ENCODE data around the gene PDS5B. TPM values are rescaled to one million over a fixed set of nuclear protein-coding genes. Genes with fewer than 3 reads are reported as not detected.
"Not testable (repeated sequence)": the region's sequence is repeated elsewhere in the genome, so short reads cannot be mapped to it uniquely, and the experiment has no call there.

PDS5B gene
- total RNA-seq, 4 donors from 2014 or later = 37.1 to 78.9 (median 44.9) TPM

GRCh38 chr13:32713397-32713796 lies 127.1 kb downstream of the PDS5B start:
- Histone ChIP-seq H3K36me3 (peaks cover 0 to 67% of the 10 kb centered on the region in 2 donors), H3K4me1 (no peaks in the 10 kb centered on the region), H3K9me3 (no peaks in the 10 kb centered on the region), H3K27ac (no peak overlapping the region), H3K27me3 (no peaks in the 10 kb centered on the region), H3K4me3 (no peak overlapping the region)
- ATAC-seq = no peak
- TF ChIP-seq POLR2A (IDR thresholded peaks at IDR 0.05) (no peak), EP300 (IDR thresholded peaks at IDR 0.05) (no peak), POLR2AphosphoS5 (IDR thresholded peaks at IDR 0.05) (no peak), CTCF (IDR thresholded peaks at IDR 0.05) (no peak)

DNA sequence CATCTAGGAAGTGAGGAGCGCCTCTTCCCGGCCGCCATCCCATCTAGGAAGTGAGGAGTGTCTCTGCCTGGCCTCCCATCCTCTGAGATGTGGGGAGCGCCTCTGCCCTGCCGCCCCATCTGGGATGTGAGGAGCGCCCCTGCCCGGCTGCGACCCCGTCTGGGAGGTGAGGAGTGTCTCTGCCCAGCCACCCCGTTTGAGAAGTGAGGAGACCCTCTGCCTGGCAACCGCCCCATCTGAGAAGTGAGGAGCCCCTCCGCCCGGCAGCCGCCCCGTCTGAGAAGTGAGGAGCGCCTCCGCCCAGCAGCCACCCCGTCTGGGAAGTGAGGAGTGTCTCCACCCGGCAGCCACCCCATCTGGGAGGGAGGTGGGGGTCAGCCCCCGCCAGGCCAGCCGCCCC lies 129.9 kb downstream of the PDS5B start:
- not testable (repeated sequence) for H3K4me3 ChIP-seq, ATAC-seq, H3K27me3 ChIP-seq, H3K4me1 ChIP-seq, H3K27ac ChIP-seq, H3K9me3 ChIP-seq
- WGBS, 2 donors (ENCODE audit: low coverage in 1 of 2) = no CpG with 5 or more reads among the region's 21 CpGs
- peaks cover 0 to 54% of the 10 kb centered on the region in 2 donors for H3K36me3 ChIP-seq

GRCh38 chr13:32720026-32720425 lies 133.8 kb downstream of the PDS5B start:
- H3K36me3 ChIP-seq = peaks cover 0 to 25% of the 10 kb centered on the region in 2 donors
- WGBS, 2 donors (ENCODE audit: low coverage in 1 of 2) = 83 to 91% methylated on average over 1 to 2 of the region's 2 CpGs
- H3K9me3 ChIP-seq = no peaks in the 10 kb centered on the region
- no peak for TF ChIP-seq POLR2AphosphoS5 (IDR thresholded peaks at IDR 0.05)
- no peak for TF ChIP-seq CTCF (IDR thresholded peaks at IDR 0.05)
- TF ChIP-seq POLR2A (IDR thresholded peaks at IDR 0.05) = no peak
- no peak for TF ChIP-seq EP300 (IDR thresholded peaks at IDR 0.05)
- H3K27ac ChIP-seq = no peak overlapping the region
- no peaks in the 10 kb centered on the region for H3K4me1 ChIP-seq
- no peak overlapping the region for H3K4me3 ChIP-seq
- ATAC-seq = no peak
- no peaks in the 10 kb centered on the region for H3K27me3 ChIP-seq

- H3K36me3 ChIP-seq = peaks cover 0 to 16% of the 10 kb centered on the region in 2 donors
- not testable (repeated sequence) for H3K27ac ChIP-seq, H3K4me1 ChIP-seq, H3K27me3 ChIP-seq, ATAC-seq, H3K4me3 ChIP-seq, H3K9me3 ChIP-seq
- no CpG with 5 or more reads among the region's 58 CpGs for WGBS, 2 donors (ENCODE audit: low coverage in 1 of 2)
Observed at GRCh38 chr13:32721131-32722034, 135.1 kb downstream of the PDS5B start.

DNA sequence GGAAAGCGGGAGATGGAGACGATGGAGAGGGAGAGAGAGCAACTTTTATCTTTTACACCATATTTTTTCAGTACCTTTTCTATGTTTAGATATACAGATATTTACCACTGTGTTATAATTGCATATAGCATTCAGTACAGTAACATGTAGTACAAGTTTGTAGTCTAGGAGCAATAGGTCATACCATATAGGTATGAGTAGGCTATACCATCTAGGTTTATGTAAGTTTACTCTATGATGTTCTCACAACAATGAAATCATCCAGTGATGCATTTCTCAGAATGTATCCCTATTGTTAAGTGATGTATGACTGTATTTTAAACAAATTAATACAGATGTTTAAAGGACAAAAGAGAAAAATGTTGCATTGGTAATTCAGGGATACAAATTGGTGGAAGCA lies 136.1 kb downstream of the PDS5B start:
- TF ChIP-seq POLR2AphosphoS5 (IDR thresholded peaks at IDR 0.05) (no peak), EP300 (IDR thresholded peaks at IDR 0.05) (no peak), CTCF (IDR thresholded peaks at IDR 0.05) (no peak), POLR2A (IDR thresholded peaks at IDR 0.05) (no peak)
- H3K27me3 ChIP-seq = no peaks in the 10 kb centered on the region
- no peaks in the 10 kb centered on the region for H3K9me3 ChIP-seq
- no peak overlapping the region for H3K27ac ChIP-seq
- WGBS, 2 donors (ENCODE audit: low coverage in 1 of 2) = 50 to 97% methylated on average over 1 to 2 of the region's 2 CpGs
- peaks cover 0 to 12% of the 10 kb centered on the region in 2 donors for H3K36me3 ChIP-seq
- H3K4me1 ChIP-seq = no peaks in the 10 kb centered on the region
- no peak for ATAC-seq
- H3K4me3 ChIP-seq = no peak overlapping the region

GRCh38 chr13:32723987-32724386 lies 137.7 kb downstream of the PDS5B start:
- no peaks in the 10 kb centered on the region for H3K9me3 ChIP-seq
- H3K36me3 ChIP-seq = peaks cover 0 to 12% of the 10 kb centered on the region in 2 donors
- TF ChIP-seq EP300 (IDR thresholded peaks at IDR 0.05) = no peak
- no peak for TF ChIP-seq POLR2AphosphoS5 (IDR thresholded peaks at IDR 0.05)
- no peak for TF ChIP-seq POLR2A (IDR thresholded peaks at IDR 0.05)
- no peak for TF ChIP-seq CTCF (IDR thresholded peaks at IDR 0.05)
- ATAC-seq = no peak
- 69 to 85% methylated on average over 1 to 3 of the region's 3 CpGs for WGBS, 2 donors (ENCODE audit: low coverage in 1 of 2)
- no peak overlapping the region for H3K4me3 ChIP-seq
- H3K27me3 ChIP-seq = no peaks in the 10 kb centered on the region
- no peak overlapping the region for H3K27ac ChIP-seq
- no peaks in the 10 kb centered on the region for H3K4me1 ChIP-seq

Data from gastroesophageal sphincter (tissue), 4 donors.